Stimulated activated CD8-positive, alpha-beta memory T cell treated with anti-CD3 and anti-CD28 coated beads, Interleukin-12 subunit alpha, Interleukin-12 subunit beta, amount 100 ng/mL, for 1 hour (primary cell): ENCODE results near the gene CCDC30.
"Not testable (repeated sequence)": the region's sequence is repeated elsewhere in the genome, so short reads cannot be mapped to it uniquely, and the experiment has no call there.

Experiments used
- DNase-seq: peaks from one replicate; pipeline ENCODE4 v3.0.0-alpha.2; 2020; ENCODE audit warnings: low read depth

Gene CCDC30

DNA sequence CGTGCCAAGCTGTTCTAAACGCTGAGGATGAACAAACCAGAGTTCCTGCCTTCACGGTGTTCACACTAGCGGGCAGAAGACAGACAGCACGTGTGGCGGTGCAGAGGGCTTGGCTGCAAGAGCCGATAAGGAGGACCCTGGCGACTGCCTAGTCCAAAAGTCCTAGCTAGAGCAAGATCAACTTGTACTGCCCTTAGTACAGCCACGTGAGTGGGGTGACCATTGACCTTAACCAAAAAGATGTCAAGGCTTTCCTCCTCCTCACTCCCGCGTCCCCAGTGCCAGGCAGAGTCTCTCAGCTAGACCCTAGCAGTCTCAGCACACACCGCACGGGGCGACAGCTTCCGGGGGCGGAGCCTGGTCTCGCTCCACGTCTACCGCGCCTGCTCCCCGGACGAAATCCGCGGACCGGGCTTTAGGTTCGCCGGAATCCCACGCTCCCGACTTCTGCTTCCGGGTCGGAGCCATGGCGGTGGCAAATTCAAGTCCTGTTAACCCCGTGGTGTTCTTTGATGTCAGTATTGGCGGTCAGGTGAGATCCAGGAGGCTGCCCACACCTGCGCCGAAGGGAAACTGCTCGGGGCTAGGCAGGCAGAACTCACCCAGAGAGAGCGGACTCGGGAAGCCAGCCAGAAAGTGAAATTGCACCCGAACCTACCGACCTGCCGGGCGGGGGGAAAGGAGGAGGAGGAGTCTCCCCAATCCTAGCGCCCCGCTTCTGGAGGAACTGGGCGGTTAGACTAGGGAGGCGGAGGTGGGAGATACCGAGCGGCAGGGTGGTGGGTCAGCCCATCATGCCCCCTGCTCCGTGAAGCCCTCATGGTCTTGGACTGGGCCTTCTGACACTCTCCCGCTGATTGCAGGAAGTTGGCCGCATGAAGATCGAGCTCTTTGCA is 195.1 kb downstream of the CCDC30 start, which contains the start of gene PPIH:
Gene PPIH (plus strand): TSS at position 443 of the 896 bp plus-strand sequence. CDS start 24 bp downstream, at position 467.
- DNase-seq: peak; percentile 89

DNA sequence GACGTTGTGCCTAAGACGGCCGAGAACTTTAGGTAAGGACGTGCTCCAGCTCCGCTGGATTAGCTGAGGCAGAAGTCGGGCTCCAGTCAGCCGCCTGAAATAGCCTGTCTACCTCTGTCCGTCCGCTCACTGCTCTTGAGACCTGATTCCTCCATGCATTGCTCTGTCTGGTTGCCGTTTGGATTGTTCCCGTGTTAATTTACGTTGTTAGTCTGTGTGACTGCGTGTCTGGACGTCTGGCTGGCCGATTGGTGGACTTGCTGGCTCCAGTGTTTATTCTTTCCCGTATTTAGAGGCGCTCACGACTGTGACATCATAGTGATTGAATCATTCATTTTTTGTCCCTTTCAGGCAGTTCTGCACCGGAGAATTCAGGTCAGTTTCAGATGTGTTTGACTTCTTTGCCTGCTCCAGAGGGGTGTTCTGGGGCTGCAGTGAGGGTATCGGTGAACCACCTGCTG is 195.8 kb downstream of the CCDC30 start:
- DNase-seq: no peak

DNA sequence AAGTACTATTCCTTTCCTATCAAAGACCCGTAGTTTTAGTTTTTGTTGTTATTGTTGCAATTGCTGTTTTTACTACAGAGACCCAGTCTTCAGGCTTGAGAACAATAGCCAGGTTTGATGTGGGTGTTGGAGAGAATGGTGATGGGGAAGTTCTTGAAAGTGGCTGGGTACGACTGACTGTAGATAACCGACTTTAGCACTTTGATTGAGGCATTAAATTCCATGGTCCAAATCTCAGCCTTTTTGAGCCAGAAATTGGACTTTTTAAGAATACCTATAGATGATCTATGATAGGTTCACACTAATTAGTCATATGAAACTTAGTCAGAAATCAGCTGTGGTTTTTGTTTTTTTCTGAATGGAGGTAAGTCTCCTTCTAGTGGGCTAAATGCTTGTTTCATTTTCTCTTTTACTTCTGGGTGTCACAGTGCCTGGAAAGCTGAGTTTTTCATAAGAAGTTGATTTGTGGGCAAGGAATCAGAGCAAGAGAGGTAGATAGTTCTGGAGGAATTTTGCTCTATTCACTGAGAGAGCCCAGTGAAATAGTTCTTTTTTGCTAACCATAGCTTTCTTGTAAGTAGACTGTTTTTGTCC is 197.9 kb downstream of the CCDC30 start:
- DNase-seq: no peak

DNA sequence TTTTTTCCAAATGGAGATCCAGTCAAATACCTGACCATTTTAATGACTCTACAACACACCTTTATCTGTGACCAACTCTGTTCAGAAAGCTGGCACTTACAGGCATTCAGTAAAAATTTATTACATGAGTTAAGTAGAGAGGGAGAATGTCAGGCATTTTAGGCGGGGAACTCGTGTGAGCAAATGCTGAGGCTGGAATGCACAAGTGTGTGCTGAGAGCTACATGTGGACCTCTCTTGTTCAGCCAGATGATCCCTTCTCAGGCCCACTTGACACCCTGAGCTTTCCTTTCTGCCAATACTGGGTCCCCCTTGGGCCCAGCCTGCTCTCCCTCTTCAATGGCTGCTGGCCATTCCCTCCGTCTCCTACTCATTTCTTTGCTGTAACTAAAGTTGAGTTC is 206.8 kb downstream of the CCDC30 start:
- no peak for DNase-seq

DNA sequence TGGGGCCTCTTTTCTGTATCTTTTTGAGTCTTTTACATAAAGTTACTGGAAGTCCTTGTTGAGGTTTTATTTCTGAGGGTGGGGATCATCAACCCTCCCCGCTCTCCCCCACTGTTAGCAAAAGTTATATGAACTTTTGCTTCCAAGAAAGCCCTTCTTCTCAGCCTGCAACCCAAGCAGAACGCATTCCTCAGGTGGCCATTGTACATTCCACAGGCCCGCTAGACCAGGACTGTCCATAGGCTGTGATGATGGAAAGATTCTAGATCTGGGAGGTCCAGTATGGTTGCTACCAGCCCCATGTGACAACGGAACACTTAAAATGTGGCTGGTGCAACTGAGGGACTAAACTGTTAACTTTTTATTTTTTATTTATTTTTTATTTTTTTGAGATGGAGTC is 207.3 kb downstream of the CCDC30 start:
- no peak for DNase-seq

DNA sequence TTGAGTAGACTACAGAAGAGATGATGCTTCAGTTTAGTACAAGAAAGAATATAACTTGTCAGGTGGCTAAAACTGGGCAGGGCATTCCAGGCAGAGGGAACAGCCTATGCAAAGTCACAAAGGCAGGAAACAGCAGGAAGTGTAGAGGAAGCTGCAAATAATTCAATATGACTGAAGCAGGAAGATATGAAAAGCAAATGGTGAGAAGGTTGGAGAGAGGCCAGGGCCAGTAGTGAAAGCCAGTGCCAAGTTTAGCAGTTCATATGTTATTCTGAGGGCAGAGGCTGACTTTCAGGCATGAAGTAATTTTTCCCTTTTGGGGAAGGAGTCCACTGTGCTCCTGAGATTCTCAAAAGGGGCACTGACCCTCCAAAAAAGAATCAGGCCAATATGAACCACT is 211.1 kb downstream of the CCDC30 start:
- no peak for DNase-seq

DNA sequence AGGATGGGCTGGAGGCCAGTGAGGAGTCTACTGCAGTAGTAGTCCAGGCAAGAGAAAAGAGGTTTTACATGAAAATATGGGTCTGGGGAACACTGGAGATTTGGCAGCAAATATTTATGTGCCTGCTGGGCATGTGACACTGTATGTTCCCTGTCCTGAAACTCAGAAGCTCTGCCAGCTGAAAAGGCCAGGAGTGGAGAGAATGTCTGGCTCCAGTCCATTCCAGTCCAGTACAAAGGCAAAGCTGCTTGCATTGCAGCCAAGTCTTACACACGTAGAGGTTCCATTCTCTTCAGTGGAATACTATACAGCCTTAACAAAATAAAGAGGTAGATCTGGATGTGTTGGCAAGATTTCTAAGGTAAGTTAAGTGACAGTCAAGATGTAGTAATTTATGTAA is 211.6 kb downstream of the CCDC30 start:
- no peak for DNase-seq

DNA sequence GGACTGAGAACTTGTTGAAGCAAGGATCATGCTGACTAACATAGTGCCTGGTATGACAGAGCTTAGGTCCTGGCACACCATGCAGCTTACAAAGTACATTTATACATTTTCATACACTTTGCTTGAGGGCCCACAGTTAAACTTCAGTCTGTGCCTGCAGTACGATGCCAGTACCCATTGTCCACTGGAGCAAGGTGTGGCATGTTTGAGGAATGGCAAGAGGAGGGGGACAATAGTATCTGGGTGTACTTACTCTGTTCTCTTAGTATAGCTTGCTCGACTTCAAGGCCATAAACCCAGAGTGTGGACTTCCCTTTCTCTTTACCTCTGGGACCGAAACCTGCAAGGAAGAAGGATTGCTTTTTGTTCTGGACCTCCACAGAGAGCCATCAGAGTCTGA is 212.4 kb downstream of the CCDC30 start:
- no peak for DNase-seq

DNA sequence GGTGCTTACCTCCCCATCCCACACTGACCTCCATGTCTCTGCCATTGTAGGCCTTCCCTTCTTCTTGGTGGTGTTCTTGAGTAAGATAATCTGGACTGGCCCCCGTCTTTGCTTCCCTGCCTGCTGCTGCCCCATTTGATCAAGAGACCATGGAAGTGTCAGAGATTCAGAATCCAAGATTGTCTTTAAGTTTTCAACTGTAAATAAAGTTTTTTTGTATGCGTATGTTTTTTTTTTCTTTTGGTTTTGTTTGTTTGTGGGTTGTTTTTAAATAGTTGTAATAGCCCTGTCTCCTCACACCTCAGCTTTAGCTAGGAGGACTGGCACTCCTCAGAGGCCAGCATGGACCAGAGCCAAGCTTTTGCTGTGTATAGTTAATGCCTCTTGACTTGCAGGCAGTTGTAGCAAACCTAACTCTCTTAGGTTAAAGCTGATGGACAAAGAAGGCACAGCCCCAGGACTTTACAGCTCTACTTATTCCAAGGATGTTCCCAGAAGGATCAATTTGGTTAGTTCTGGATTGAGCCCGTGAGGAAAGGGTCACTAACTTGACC is 213.5 kb downstream of the CCDC30 start:
- DNase-seq: no peak

DNA sequence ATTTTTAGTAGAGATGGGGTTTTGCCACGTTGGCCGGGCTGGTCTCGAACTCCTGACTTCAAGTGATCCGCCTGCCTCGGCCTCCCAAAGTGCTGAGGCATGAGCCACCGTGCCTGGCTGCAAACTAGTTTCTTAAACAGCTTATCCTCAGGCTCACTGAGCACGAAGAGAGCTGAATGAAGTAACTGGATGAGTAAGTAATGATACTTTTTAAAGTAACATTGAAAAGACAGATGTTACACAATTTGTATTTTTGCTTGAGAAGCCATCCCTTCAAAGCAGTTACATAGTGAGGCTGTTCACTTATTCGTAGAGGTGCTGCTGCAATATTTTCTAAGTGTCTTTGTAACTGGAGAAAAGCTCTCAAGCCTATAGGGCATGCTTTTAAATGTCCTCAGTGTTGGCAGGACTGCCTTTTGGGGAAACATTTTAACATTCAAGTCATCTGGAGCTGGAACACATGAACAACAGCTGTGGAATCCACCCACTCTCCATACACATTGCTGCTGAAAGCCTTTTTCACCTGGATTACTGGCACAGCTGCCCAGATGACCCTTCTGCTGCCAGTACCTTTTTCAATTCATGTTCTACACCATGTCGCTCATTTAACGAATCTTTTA is 216.4 kb downstream of the CCDC30 start:
- no peak for DNase-seq

DNA sequence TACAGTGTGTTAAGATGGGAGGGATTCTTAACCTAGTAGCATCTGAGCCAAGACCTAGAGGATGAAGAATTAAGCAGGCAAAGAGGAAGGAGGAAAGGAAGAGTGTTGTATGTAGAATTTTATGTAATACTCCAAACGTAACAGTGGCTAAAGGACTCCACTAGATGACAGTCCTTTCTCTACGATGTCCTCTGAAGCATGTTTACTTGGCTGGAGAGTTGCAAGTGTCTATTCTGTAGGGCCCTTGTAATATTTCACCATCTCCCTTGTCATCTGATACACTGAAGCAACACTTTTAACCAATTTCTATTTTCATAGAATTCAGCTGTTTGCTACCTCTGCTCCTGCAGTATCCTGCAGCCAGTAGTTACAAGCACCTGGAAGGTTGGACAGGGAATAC is 217.0 kb downstream of the CCDC30 start:
- no peak for DNase-seq

DNA sequence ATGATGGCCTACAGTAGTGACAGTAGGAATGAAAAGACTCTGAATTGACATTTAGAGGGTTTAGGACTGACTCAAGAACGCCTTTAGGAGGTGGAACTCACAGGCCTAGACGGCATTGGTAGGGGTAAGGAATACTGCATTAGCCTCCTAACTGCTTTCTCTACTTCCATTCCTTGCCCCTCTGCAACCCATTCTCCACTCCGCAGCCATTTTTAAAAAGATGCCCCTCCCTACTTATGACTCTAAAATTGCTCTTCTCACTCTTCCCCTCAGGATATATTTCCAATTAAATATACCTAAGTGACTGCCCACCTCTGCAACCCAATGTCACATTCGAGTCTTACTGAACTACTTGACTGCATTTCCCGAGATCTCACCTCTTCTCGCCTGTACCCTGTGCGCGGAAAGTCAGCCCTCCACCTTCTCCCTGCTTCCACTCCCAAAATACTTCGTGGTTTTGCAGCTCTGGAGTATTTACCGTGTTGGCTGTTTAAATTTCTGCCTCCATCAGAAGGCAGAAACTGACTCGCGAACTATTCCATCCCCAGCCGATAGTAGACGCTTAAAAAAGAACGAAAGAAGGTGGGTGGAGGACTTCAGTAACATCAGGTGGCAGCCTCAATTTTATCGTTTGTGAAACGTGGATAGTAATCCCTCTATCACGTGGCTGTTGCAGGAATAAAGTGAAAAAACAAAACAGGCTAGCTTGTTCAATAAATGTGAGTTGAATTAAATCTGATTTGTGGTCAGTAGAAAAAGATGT is 218.0 kb downstream of the CCDC30 start:
- no peak for DNase-seq

DNA sequence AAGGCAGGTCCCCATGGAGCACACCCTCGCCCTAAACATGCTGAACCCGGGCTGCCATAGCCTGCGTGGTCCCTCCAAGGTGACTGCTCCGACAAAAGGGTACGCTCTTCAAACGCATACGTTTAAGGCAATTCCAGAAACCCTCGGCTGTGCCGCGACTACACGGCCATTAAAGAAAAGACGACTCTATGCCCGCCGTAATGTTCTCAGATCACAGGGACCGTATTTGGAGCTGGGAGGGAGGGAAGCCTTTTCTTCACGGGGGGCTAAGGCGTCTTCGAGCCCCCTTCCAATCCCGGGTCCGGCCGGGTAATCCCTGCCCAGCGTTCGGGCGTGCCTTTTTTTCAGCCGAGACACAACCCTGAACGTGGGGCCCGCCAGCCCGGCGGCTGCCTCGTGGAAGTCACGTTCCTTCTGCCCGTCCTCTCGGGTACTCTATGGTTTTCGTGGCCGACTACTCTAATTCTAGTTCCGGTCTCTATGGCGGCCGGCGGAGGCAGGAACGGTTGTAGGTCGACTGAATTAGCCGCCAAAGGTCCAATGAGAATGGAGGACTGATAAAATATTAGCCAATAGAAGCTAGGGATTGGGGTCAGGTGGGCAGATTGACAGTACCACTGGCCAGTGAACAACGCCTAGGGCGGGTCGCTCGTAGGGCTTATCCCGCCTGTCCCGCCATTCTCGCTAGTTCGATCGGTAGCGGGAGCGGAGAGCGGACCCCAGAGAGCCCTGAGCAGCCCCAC is 218.8 kb downstream of the CCDC30 start, which contains the start of gene YBX1:
Gene YBX1 (plus strand): TSS at position 678 of the 743 bp plus-strand sequence. CDS start 148 bp downstream, outside the sequence.
- DNase-seq: peak; percentile 90

DNA sequence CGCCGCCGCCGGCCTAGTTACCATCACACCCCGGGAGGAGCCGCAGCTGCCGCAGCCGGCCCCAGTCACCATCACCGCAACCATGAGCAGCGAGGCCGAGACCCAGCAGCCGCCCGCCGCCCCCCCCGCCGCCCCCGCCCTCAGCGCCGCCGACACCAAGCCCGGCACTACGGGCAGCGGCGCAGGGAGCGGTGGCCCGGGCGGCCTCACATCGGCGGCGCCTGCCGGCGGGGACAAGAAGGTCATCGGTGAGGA is 219.3 kb downstream of the CCDC30 start:
- DNase-seq: not testable (repeated sequence)

DNA sequence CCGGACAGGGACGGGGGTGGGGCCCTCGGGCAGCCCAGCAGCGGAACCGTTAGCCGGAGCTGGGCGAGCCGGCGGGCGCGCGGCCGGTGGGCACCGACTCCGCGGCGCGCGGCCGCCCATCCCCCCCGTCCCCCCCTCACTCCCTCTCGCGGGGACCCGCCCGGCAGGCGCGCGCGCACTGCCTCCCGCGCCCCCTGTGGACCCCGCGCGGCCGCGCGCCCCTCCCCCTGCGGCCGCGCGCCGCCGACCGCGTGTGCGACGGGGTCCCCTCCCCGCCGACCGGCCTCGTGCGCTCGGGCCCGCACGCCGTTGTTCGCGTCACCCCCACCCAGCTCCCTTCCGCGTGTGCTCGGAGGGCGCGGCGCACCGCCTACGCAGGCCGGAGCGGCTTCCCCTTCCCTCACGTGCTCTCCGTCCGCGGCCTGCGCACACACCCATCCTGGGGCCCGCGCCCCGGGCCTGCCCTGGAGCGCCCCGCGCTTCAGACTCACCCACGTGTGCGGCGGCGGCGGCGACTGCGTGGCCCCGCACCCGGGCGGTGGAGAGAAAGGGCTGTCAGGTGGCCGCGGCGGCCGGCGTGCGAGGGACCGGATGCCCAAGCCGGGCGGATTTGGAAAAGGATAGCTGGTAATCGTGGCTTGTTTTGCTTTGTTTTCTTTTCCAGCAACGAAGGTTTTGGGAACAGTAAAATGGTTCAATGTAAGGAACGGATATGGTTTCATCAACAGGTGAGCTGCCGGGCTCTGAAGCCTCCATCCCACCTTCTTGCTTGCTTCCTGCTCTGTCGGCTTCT is 219.8 kb downstream of the CCDC30 start:
- DNase-seq: peak; percentile 32

DNA sequence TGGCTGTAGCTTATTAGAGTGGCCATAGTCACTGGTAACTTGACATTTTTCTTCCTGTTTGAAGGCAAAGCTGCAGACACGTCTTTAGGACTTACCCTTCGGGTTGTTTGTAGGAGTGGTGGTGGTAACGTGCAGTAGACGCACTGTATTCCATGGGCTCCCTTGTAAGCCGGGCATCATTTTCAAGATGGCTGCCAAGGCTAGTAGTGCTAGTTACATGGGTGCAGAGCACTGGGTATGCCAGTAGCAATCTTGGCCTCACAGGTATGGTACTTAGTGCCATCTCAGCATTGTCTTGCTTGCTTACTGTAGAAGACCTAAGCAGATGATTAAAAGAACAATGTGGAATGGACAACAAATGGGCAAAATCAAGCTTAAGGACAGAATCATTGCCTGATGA is 221.1 kb downstream of the CCDC30 start:
- DNase-seq: no peak

DNA sequence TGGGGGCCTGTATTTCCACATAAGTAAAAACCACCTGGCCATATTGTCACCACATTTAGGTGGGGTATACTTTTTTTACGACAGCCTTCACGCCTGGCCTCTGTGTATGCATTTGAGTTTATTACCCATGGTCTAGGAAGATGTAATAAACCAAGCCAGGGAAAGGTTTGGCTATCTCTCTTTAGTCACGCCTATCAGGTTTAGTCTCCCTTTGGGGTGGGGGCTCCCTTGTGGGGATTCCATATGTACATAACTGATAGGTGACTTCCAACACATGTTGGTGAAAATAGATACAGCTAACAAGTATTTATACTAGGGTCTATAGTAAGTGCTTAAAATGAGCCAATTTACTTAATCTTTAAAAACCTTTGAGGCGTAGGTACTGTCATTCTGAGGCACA is 223.3 kb downstream of the CCDC30 start:
- DNase-seq: no peak

DNA sequence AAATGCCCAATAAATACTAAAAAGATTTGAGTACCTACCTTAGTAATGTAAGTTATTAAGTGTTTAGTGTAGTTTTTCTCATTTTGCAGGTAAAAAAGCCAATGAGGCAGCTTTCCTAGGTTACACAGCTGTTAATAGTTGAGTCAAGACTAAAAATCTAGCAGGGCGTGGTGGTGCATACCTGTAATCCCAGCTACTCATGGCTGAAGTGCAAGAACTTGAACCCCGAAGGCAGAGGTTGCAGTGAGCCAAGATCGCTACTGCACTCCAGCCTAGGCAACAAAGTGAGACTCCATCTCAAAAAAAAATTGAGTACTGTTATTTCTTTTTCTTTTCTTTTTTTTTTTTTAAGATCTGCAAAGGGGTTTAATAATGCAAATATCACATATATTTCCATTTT is 226.8 kb downstream of the CCDC30 start:
- no peak for DNase-seq

DNA sequence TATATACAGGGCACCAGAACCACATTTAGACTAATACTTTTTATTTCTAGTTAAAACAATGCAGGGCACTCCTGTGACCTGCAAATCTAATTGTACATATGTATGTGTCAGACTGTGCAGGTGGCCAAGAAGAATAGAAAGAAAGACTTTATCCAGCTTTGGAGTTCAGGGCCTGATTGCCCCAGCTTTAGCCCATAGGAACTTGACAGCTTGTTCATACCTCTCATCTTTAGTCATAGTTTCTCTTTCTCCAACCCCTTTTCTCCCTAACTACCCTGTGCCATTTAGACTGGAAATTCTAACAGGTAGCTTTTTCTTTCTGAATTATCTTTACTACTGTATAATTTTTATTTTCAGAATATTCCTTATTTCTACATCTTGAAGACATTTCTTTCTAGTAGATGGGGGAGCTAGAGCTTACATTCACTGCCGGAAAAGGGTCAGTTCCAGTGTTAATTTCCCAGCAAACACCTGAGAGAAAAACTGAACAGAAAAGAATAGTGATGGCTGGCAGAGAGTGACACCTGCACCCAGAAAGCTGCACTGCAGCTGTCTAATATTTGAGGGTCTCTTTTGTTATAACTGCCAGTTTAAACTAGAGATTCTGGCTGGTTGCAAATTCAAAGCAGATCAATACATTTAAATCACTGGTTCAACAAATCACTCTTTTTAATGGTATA is 227.5 kb downstream of the CCDC30 start:
- DNase-seq: no peak

DNA sequence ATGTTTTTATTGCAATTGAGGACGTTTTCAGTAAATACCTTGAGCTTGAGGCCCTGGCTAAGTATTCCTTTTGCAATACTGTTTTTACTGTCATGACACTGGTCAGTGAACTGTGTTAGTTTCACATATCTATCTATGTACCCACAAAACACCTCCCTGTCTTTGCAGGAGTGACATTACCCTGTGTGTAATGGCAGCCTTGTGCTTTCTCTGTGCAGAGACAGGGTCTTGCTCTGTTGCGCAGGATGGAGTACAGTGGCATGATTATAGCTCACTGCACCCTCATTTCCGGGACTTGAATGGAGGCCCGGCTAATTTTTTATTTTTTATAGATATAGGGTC is 228.0 kb downstream of the CCDC30 start:
- no peak for DNase-seq
